ENCODE results near the gene DLG2.
A peak's percentile ranks its signal among the peaks of the same experiment; 100 is the strongest.
"Not testable (repeated sequence)": the region's sequence is repeated elsewhere in the genome, so short reads cannot be mapped to it uniquely, and the experiment has no call there.

DLG2 gene

GRCh38 chr11:84887055-84887629, 740.0 kb downstream of the DLG2 start:
- no peak for DNase-seq

GRCh38 chr11:84886344-84886743, 740.8 kb downstream of the DLG2 start:
- DNase-seq: peak; percentile 23

- no peak for DNase-seq
Measured at GRCh38 chr11:84884836-84885235, 742.3 kb downstream of the DLG2 start.

- no peak for DNase-seq
Measured at GRCh38 chr11:84882056-84882455, 745.1 kb downstream of the DLG2 start.

- no peak for DNase-seq
Measured at GRCh38 chr11:84871116-84871515, 756.0 kb downstream of the DLG2 start.

GRCh38 chr11:84870486-84870885, 756.7 kb downstream of the DLG2 start:
- no peak for DNase-seq

GRCh38 chr11:84866922-84867321, 760.2 kb downstream of the DLG2 start:
- peak; percentile 42 for DNase-seq

- DNase-seq: no peak
Measured at GRCh38 chr11:84865791-84866535, 761.2 kb downstream of the DLG2 start.

- DNase-seq: peak; percentile 31
Measured at GRCh38 chr11:84865257-84865656, 761.9 kb downstream of the DLG2 start.

GRCh38 chr11:84857746-84858145, 769.4 kb downstream of the DLG2 start:
- no peak for DNase-seq

GRCh38 chr11:84855508-84856245, 771.5 kb downstream of the DLG2 start:
- peak; percentile 31 for DNase-seq

- DNase-seq: no peak
Measured at GRCh38 chr11:84854498-84854880, 772.7 kb downstream of the DLG2 start.

- no peak for DNase-seq
Measured at GRCh38 chr11:84853841-84854497, 773.2 kb downstream of the DLG2 start.

GRCh38 chr11:84847842-84848241, 779.3 kb downstream of the DLG2 start:
- DNase-seq: no peak

- not testable (repeated sequence) for DNase-seq
Measured at GRCh38 chr11:84840201-84840600, 786.9 kb downstream of the DLG2 start.

GRCh38 chr11:84837402-84838069, 789.6 kb downstream of the DLG2 start:
- DNase-seq: no peak

- DNase-seq: no peak
Measured at GRCh38 chr11:84836371-84836770, 790.8 kb downstream of the DLG2 start.

- DNase-seq: no peak
Measured at GRCh38 chr11:84833488-84834088, 793.6 kb downstream of the DLG2 start.

- DNase-seq: no peak
Measured at GRCh38 chr11:84830372-84830771, 796.8 kb downstream of the DLG2 start.

GRCh38 chr11:84829162-84829561, 798.0 kb downstream of the DLG2 start:
- DNase-seq: no peak

GRCh38 chr11:84828616-84829015, 798.5 kb downstream of the DLG2 start:
- DNase-seq: no peak

GRCh38 chr11:84825106-84825660, 802.0 kb downstream of the DLG2 start:
- DNase-seq: no peak

Measured in kidney glomerular epithelial cell (primary cell).